ENCODE results near the gene NXNL1. TPM values are rescaled to one million over a fixed set of nuclear protein-coding genes. Genes with fewer than 3 reads are reported as not detected.
A peak's percentile ranks its signal among the peaks of the same experiment; 100 is the strongest.

NXNL1 gene
- total and polyA plus RNA-seq, 2 experiments from 2014 or later, result not detected

GRCh38 chr19:17487284-17488121 is 26.8 kb upstream of the NXNL1 start:
- Histone ChIP-seq H2AFZ (no peak overlapping the region), H3F3A (replicated peaks; ENCODE audit: low read depth) (peaks cover 11% of the 10 kb centered on the region), H3K4me3 (no peak overlapping the region), H3K27ac (ENCODE audit: low read depth) (no peak overlapping the region), H3K79me2 (replicated peaks; ENCODE audit: insufficient read depth) (no peaks in the 10 kb centered on the region), H3K4me2 (peak overlapping the region; percentile 43; the same call in 1 of the 2 replicates), H3K9me2 (ENCODE audit: insufficient read depth) (no peaks in the 10 kb centered on the region), H4K20me1 (replicated peaks; ENCODE audit: insufficient read depth) (no peaks in the 10 kb centered on the region), H3K27me3 (ENCODE audit: insufficient read depth) (no peaks in the 10 kb centered on the region), H3K4me1 (ENCODE audit: insufficient read depth) (peaks cover 13% of the 10 kb centered on the region; the same call in 1 of the 2 replicates), H3K36me3 (ENCODE audit: insufficient read depth) (no peaks in the 10 kb centered on the region)
- Mint-ChIP-seq H3K4me3 (peak overlapping the region; percentile 26; the same call in 1 of the 3 replicates), H3K27ac (no peak overlapping the region), H3K9me3 (no peaks in the 10 kb centered on the region; the same call in 2 of the 3 replicates), H3K27me3 (ENCODE audit: insufficient read depth, low read depth, poor library complexity) (peaks cover 23% of the 10 kb centered on the region), H3K36me3 (ENCODE audit: low read depth) (no peaks in the 10 kb centered on the region), H3K4me1 (peaks cover 23% of the 10 kb centered on the region)
- ATAC-seq, result peak; percentile 6; the same call in 2 of the 3 replicates
- TF ChIP-seq EZH2phosphoT487 (IDR thresholded peaks at IDR 0.05; ENCODE audit: unreplicated experiment), result no peak
- peak in 1 of 2 experiments; percentile 22; a peak in 1 of 4 replicates for TF ChIP-seq CTCF (conservative IDR thresholded peaks at IDR 0.05; ENCODE audit: low read depth in 2 of 2)
- peak; percentile 53 for DNase-seq (ENCODE audit: low spot score)

- Histone ChIP-seq H3K79me2 (replicated peaks; ENCODE audit: insufficient read depth) (no peaks in the 10 kb centered on the region), H2AFZ (no peak overlapping the region), H3K4me3 (no peak overlapping the region), H3K4me1 (ENCODE audit: insufficient read depth) (peaks cover 13% of the 10 kb centered on the region; the same call in 1 of the 2 replicates), H4K20me1 (replicated peaks; ENCODE audit: insufficient read depth) (no peaks in the 10 kb centered on the region), H3K9me2 (ENCODE audit: insufficient read depth) (no peaks in the 10 kb centered on the region), H3K4me2 (no peak overlapping the region), H3K27ac (ENCODE audit: low read depth) (no peak overlapping the region), H3K27me3 (ENCODE audit: insufficient read depth) (no peaks in the 10 kb centered on the region), H3K36me3 (ENCODE audit: insufficient read depth) (no peaks in the 10 kb centered on the region), H3F3A (replicated peaks; ENCODE audit: low read depth) (peaks cover 11% of the 10 kb centered on the region)
- ATAC-seq (no peak), DNase-seq (ENCODE audit: low spot score) (no peak)
- Mint-ChIP-seq H3K9me3 (no peaks in the 10 kb centered on the region; the same call in 2 of the 3 replicates), H3K27me3 (ENCODE audit: insufficient read depth, low read depth, poor library complexity) (peaks cover 23% of the 10 kb centered on the region), H3K27ac (no peak overlapping the region), H3K4me3 (no peak overlapping the region), H3K4me1 (peaks cover 23% of the 10 kb centered on the region), H3K36me3 (ENCODE audit: low read depth) (no peaks in the 10 kb centered on the region)
- TF ChIP-seq ETS1 (IDR thresholded peaks at IDR 0.05) (no peak), EZH2 (IDR thresholded peaks at IDR 0.05; ENCODE audit: low read depth, unreplicated experiment) (no peak), ZNF331 (CRISPR knock-in tag; IDR thresholded peaks at IDR 0.05; ENCODE audit: low read depth) (no peak), CTCF (conservative IDR thresholded peaks at IDR 0.05; ENCODE audit: low read depth in 2 of 2) (no peak), NANOG (IDR thresholded peaks at IDR 0.05; ENCODE audit: borderline replicate concordance) (no peak)
Measured at GRCh38 chr19:17486545-17487240, 26.0 kb upstream of the NXNL1 start.
